Measurements from ENCODE around the gene RARA.

- no peak for TF ChIP-seq CTCF (conservative IDR thresholded peaks at IDR 0.05; ENCODE audit: low read length)
- no peak for TF ChIP-seq EZH2phosphoT487 (IDR thresholded peaks at IDR 0.05; ENCODE audit: borderline replicate concordance)
These were observed 27.3 kb upstream of the RARA start for GRCh38 chr17:40281663-40282062.
